NCI-H1092 treated with DMSO at 0.1 percent for 48 hours (cell line): ENCODE measurements around the gene COQ9.
"Not testable (repeated sequence)": the region's sequence is repeated elsewhere in the genome, so short reads cannot be mapped to it uniquely, and the experiment has no call there.

Experiments used
- DNase-seq: peaks from one replicate; lab custom pipeline; 2025; lab: John Stamatoyannopoulos, UW

Gene COQ9

GRCh38 chr16:57485916-57486857 is 38.9 kb downstream of the COQ9 start, which contains the start of gene DOK4:
DOK4 (minus strand) TSS chr16:57486493; CDS start chr16:57479507, 6,986 bp downstream.
- peak; percentile 61 for DNase-seq

GRCh38 chr16:57486858-57487834 is 39.9 kb downstream of the COQ9 start:
- no peak for DNase-seq

GRCh38 chr16:57489229-57489628 is 42.0 kb downstream of the COQ9 start:
- DNase-seq: no peak

GRCh38 chr16:57493767-57494166 is 46.5 kb downstream of the COQ9 start:
- no peak for DNase-seq

GRCh38 chr16:57497121-57497520 is 49.8 kb downstream of the COQ9 start:
- no peak for DNase-seq

GRCh38 chr16:57498031-57498430 is 50.8 kb downstream of the COQ9 start:
- no peak for DNase-seq

- not testable (repeated sequence) for DNase-seq
Measured at GRCh38 chr16:57499941-57500340, 52.7 kb downstream of the COQ9 start.

GRCh38 chr16:57500578-57501111 is 53.4 kb downstream of the COQ9 start:
- DNase-seq: no peak

- DNase-seq: no peak
Measured at GRCh38 chr16:57501492-57501891, 54.2 kb downstream of the COQ9 start.

- DNase-seq: peak; percentile 57
Measured at GRCh38 chr16:57502048-57502775, 54.9 kb downstream of the COQ9 start.

- peak; percentile 41 for DNase-seq
Measured at GRCh38 chr16:57503366-57503765, 56.1 kb downstream of the COQ9 start.

GRCh38 chr16:57504001-57504400 is 56.7 kb downstream of the COQ9 start:
- DNase-seq: no peak

- no peak for DNase-seq
Measured at GRCh38 chr16:57504491-57504890, 57.2 kb downstream of the COQ9 start.

GRCh38 chr16:57505169-57505568 is 57.9 kb downstream of the COQ9 start:
- DNase-seq: no peak

- DNase-seq: no peak
Measured at GRCh38 chr16:57507136-57508034, 60.1 kb downstream of the COQ9 start.

GRCh38 chr16:57508035-57508425 is 60.8 kb downstream of the COQ9 start:
- DNase-seq: no peak

GRCh38 chr16:57509231-57509923 is 62.1 kb downstream of the COQ9 start:
- no peak for DNase-seq

- DNase-seq: no peak
Measured at GRCh38 chr16:57510016-57510871, 63.0 kb downstream of the COQ9 start.
